Liver (tissue), 9 donors: ENCODE results near the gene ATG2B. TPM values are rescaled to one million over a fixed set of nuclear protein-coding genes. Genes with fewer than 3 reads are reported as not detected.

Source experiments
- DNase-seq: peaks from one replicate; pipeline ENCODE4 v3.0.0-alpha.2; 2017; ENCODE audit warnings: low spot score
- H3K27ac ChIP-seq, 2 donors: one replicate each; pipeline ENCODE4 v1.7.0; 2013; ENCODE audit warnings: inconsistent platforms in 2 of 2, low read length in 2 of 2, control low read depth in 1 of 2, low read depth in 1 of 2, mild to moderate bottlenecking in 1 of 2
- H3K27me3 ChIP-seq, 4 donors: one replicate each; pipeline versions ENCODE4 v1.6.1 to v1.7.0; 2013; ENCODE audit warnings: low read length in 3 of 4, inconsistent platforms in 1 of 4, mild to moderate bottlenecking in 1 of 4, moderate library complexity in 1 of 4; ENCODE audit not compliant: control insufficient read depth in 4 of 4, insufficient read depth in 4 of 4
- H3K36me3 ChIP-seq, 4 donors: one replicate each; pipeline versions ENCODE4 v1.6.1 to v1.7.0; 2013; ENCODE audit warnings: low read length in 3 of 4, mild to moderate bottlenecking in 3 of 4, low read depth in 1 of 4, moderate library complexity in 1 of 4; ENCODE audit not compliant: control insufficient read depth in 4 of 4, insufficient read depth in 3 of 4
- H3K4me1 ChIP-seq, 4 donors: one replicate each; pipeline versions ENCODE4 v1.6.1 to v1.7.0; 2013; ENCODE audit warnings: low read length in 3 of 4, mild to moderate bottlenecking in 3 of 4, moderate library complexity in 1 of 4; ENCODE audit not compliant: control insufficient read depth in 4 of 4, insufficient read depth in 4 of 4
- H3K4me3 ChIP-seq, 3 donors: one replicate each; pipeline versions ENCODE4 v1.6.1 to v1.7.0; 2013; ENCODE audit warnings: low read length in 3 of 3, control low read depth in 1 of 3, low read depth in 1 of 3, mild to moderate bottlenecking in 1 of 3
- H3K9ac ChIP-seq, 2 donors: one replicate each; pipeline ENCODE4 v1.7.0; 2013; ENCODE audit warnings: low read length in 2 of 2, mild to moderate bottlenecking in 2 of 2, moderate library complexity in 2 of 2, control low read depth in 1 of 2, low read depth in 1 of 2
- H3K9me3 ChIP-seq, 4 donors: one replicate each; pipeline versions ENCODE4 v1.6.1 to v1.7.0; 2013; ENCODE audit warnings: low read length in 3 of 4; ENCODE audit not compliant: control insufficient read depth in 4 of 4
- EGR1 ChIP-seq, 2 donors: IDR thresholded peaks; 2 replicates each; pipeline ENCODE4 v1.6.1; 2016 to 2018; ENCODE audit warnings: antibody characterized with exemption in 2 of 2, low read depth in 2 of 2
- FOXA1 ChIP-seq: IDR thresholded peaks from 2 replicates; pipeline ENCODE4 v1.6.1; 2016; ENCODE audit warnings: antibody characterized with exemption
- FOXA2 ChIP-seq: IDR thresholded peaks from 2 replicates; pipeline ENCODE4 v1.6.1; 2016; ENCODE audit warnings: antibody characterized with exemption
- GABPA ChIP-seq, 2 donors: IDR thresholded peaks in 1 of 2; conservative IDR thresholded peaks in 1 of 2; 2 replicates each; pipeline ENCODE4 v1.6.1; 2016; ENCODE audit warnings: antibody characterized with exemption in 2 of 2, mild to moderate bottlenecking in 1 of 2, moderate library complexity in 1 of 2
- HNF4A ChIP-seq, 2 donors: conservative IDR thresholded peaks; 2 replicates each; pipeline ENCODE4 v1.6.1; 2016; ENCODE audit warnings: antibody characterized with exemption in 2 of 2, mild to moderate bottlenecking in 2 of 2
- HNF4G ChIP-seq: IDR thresholded peaks from 2 replicates; pipeline ENCODE4 v1.6.1; 2016; ENCODE audit warnings: antibody characterized with exemption
- JUND ChIP-seq, 2 donors: IDR thresholded peaks; 2 replicates each; pipeline ENCODE4 v1.6.1; 2016; ENCODE audit warnings: antibody characterized with exemption in 2 of 2
- NR2F2 ChIP-seq: IDR thresholded peaks from 2 replicates; pipeline ENCODE4 v1.6.1; 2016; ENCODE audit warnings: antibody characterized with exemption
- RAD21 ChIP-seq, 2 donors: IDR thresholded peaks; 2 replicates each; pipeline ENCODE4 v1.6.1; 2016; ENCODE audit warnings: antibody characterized with exemption in 2 of 2, mild to moderate bottlenecking in 2 of 2
- RXRA ChIP-seq, 2 donors: IDR thresholded peaks; 2 replicates each; pipeline ENCODE4 v1.6.1; 2017 to 2018; ENCODE audit warnings: antibody characterized with exemption in 2 of 2, mild to moderate bottlenecking in 1 of 2
- SP1 ChIP-seq: IDR thresholded peaks from 2 replicates; pipeline ENCODE4 v1.6.1; 2018; ENCODE audit warnings: antibody characterized with exemption, mild to moderate bottlenecking
- TAF1 ChIP-seq: conservative IDR thresholded peaks from 2 replicates; pipeline ENCODE4 v1.6.1; 2016; ENCODE audit warnings: antibody characterized with exemption, mild to moderate bottlenecking
- YY1 ChIP-seq: IDR thresholded peaks from 2 replicates; pipeline ENCODE4 v1.6.1; 2016; ENCODE audit warnings: antibody characterized with exemption, mild to moderate bottlenecking
- WGBS: extraction: QIAGEN DNeasy Blood & Tissue Kit; methylation state at CpG from one replicate; pipeline ENCODE4 v1.1.7; 2013; 5-methylcytosine and 5-hydroxymethylcytosine counted together
- polyA plus RNA-seq, 2 donors: library from polyadenylated mRNA; stranded (reverse) in 1 of 2; unstranded in 1 of 2; fragments of 200-250 nt in 1 of 2; fragments of >200 nt in 1 of 2; fragmentation: Nextera tagmentation in 1 of 2; extraction: Ambion mirVana in 1 of 2; gene quantifications; one replicate each; pipeline versions ENCODE4 v1.2.1 to v1.2.3, GENCODE V29; 2013 to 2015
- total RNA-seq, 2 donors: library from RNA; depleted of rRNA; stranded (reverse); fragments of >200 nt; gene quantifications; one replicate each; pipeline ENCODE4 v1.2.3, GENCODE V29; 2014
- TF ChIP-seq, protein P1 (sequence below): IDR thresholded peaks from 2 replicates; pipeline ENCODE4 v1.6.1; 2016; ENCODE audit warnings: antibody characterized with exemption
- TF ChIP-seq, protein P2 (sequence below): IDR thresholded peaks from 2 replicates; pipeline ENCODE4 v1.6.1; 2016; ENCODE audit warnings: antibody characterized with exemption
- TF ChIP-seq, protein P3 (sequence below): IDR thresholded peaks from 2 replicates; pipeline ENCODE4 v1.6.1; 2016; ENCODE audit warnings: antibody characterized with exemption, mild to moderate bottlenecking
- TF ChIP-seq, protein P4 (sequence below): fragments of 150-350 bp; IDR thresholded peaks from 2 replicates; pipeline ENCODE4 v1.5.1; 2017; ENCODE audit warnings: improper control_type of control experiment, low read depth, low read length; ENCODE audit not compliant: missing input control
- donor health status: healthy.
- donor health status: healthy.
- donor health status: healthy.
- donor health status: healthy.
- donor health status: healthy.

Gene ATG2B
- total and polyA plus RNA-seq, 4 donors, result 4.7 to 36.0 (median 20.5) TPM

DNA sequence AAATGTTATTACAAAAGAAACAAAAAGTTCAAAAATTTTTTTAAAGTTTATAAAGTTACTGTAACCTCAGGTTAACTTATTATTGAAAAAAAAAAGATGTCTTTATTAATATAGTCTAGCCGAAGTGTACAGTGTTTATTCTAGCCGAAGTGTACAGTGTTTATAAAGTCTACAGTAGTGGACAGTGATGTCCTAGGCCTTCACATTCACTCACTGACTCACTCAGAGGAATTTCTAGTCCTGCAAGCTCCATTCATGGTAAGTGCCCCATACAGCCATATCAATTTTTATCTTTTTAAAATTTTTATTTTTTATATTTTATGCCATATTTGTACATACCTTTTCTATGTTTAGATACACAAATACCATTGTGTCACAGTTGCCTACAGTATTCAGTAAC lies 10.4 kb downstream of the ATG2B start (continued):
- no peak for TF ChIP-seq SP1

DNA sequence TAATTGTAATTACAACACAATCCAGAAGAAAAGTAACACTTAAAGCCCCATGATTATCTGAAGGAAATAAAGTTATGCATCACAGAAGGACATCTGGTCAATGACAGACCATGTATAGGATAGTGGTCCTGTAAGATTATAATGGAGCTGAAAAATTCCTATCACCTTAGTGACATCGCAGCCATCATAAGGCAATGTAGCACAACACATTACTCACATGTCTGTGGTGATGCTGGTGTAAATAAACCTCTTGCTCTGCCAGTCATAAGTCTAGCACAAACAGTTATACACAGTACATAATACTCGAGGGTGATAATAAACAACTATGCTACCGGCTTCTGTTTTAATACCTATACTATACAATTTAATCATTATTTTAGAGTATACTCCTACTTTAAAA lies 11.2 kb downstream of the ATG2B start:
- no peak for DNase-seq
- no peaks in the 10 kb centered on the region for H3K4me1 ChIP-seq
- no peaks in the 10 kb centered on the region for H3K36me3 ChIP-seq
- 91% methylated on average over 3 of the region's 3 CpGs for WGBS
- TF ChIP-seq, protein P1, sequence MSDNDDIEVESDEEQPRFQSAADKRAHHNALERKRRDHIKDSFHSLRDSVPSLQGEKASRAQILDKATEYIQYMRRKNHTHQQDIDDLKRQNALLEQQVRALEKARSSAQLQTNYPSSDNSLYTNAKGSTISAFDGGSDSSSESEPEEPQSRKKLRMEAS, result no peak
- TF ChIP-seq YY1, result no peak
- TF ChIP-seq SP1, result no peak
- no peak for TF ChIP-seq NR2F2
- no peak for TF ChIP-seq TAF1
- TF ChIP-seq, protein P2, sequence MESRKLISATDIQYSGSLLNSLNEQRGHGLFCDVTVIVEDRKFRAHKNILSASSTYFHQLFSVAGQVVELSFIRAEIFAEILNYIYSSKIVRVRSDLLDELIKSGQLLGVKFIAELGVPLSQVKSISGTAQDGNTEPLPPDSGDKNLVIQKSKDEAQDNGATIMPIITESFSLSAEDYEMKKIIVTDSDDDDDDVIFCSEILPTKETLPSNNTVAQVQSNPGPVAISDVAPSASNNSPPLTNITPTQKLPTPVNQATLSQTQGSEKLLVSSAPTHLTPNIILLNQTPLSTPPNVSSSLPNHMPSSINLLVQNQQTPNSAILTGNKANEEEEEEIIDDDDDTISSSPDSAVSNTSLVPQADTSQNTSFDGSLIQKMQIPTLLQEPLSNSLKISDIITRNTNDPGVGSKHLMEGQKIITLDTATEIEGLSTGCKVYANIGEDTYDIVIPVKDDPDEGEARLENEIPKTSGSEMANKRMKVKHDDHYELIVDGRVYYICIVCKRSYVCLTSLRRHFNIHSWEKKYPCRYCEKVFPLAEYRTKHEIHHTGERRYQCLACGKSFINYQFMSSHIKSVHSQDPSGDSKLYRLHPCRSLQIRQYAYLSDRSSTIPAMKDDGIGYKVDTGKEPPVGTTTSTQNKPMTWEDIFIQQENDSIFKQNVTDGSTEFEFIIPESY, result no peak
- no peak for TF ChIP-seq HNF4G
- no peak for TF ChIP-seq JUND (IDR thresholded peaks at IDR 0.05)
- TF ChIP-seq HNF4A (conservative IDR thresholded peaks at IDR 0.05), result no peak
- TF ChIP-seq, protein P3, sequence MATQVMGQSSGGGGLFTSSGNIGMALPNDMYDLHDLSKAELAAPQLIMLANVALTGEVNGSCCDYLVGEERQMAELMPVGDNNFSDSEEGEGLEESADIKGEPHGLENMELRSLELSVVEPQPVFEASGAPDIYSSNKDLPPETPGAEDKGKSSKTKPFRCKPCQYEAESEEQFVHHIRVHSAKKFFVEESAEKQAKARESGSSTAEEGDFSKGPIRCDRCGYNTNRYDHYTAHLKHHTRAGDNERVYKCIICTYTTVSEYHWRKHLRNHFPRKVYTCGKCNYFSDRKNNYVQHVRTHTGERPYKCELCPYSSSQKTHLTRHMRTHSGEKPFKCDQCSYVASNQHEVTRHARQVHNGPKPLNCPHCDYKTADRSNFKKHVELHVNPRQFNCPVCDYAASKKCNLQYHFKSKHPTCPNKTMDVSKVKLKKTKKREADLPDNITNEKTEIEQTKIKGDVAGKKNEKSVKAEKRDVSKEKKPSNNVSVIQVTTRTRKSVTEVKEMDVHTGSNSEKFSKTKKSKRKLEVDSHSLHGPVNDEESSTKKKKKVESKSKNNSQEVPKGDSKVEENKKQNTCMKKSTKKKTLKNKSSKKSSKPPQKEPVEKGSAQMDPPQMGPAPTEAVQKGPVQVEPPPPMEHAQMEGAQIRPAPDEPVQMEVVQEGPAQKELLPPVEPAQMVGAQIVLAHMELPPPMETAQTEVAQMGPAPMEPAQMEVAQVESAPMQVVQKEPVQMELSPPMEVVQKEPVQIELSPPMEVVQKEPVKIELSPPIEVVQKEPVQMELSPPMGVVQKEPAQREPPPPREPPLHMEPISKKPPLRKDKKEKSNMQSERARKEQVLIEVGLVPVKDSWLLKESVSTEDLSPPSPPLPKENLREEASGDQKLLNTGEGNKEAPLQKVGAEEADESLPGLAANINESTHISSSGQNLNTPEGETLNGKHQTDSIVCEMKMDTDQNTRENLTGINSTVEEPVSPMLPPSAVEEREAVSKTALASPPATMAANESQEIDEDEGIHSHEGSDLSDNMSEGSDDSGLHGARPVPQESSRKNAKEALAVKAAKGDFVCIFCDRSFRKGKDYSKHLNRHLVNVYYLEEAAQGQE, result no peak
- TF ChIP-seq FOXA2, result no peak
- TF ChIP-seq GABPA (IDR thresholded peaks at IDR 0.05 in 1 of 2, conservative IDR thresholded peaks at IDR 0.05 in 1 of 2), result no peak
- TF ChIP-seq RXRA (IDR thresholded peaks at IDR 0.05), result no peak
- no peak for TF ChIP-seq EGR1 (IDR thresholded peaks at IDR 0.05; ENCODE audit: low read depth in 2 of 2)
- no peak for TF ChIP-seq FOXA1
- no peaks in the 10 kb centered on the region for H3K27me3 ChIP-seq
- no peaks in the 10 kb centered on the region for H3K9me3 ChIP-seq
- H3K27ac ChIP-seq, result no peak overlapping the region
- H3K4me3 ChIP-seq, result no peak overlapping the region
- H3K9ac ChIP-seq, result no peak overlapping the region

DNA sequence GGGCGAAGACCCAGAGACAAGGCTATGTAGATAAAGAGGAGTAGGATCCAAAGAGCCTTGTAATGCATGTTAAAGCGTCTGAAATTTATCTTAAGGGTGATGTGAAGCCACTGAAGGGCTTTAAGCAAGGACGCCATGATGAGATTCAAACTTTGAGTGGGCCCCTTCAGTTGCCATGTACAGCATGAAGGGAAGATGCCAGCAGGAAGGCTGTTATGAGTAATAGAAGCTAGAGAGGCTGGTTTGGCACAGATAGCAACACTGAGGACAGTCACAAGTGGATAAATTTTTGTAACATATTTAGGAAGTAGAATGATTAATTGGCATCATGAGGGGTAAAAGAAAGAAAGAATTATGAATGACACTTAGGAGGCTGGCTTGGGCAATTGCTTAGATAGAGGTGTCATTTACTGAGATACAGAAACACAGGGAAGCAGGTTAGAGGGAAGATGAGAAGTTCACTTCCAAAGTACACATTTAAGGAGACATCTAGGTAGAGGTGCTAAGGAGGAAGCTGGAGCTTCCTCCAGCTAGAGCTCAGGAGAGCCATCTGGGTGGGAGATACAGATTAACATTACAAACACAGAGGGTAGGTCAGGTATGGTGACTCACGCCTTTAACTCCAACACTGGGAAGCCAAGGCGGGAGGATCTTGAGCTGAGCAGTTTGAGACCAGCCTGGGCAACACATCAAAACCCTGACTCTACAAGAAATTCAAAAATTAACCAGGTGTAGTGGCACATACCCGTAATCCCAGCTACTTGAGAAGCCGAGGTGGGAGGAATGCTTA lies 13.7 kb downstream of the ATG2B start:
- H3K27ac ChIP-seq, result no peak overlapping the region
- H3K9me3 ChIP-seq, result no peaks in the 10 kb centered on the region
- H3K4me1 ChIP-seq, result no peaks in the 10 kb centered on the region
- no peak for DNase-seq
- no peak overlapping the region for H3K9ac ChIP-seq
- WGBS, result 97% methylated on average over 7 of the region's 7 CpGs
- H3K4me3 ChIP-seq, result no peak overlapping the region
- H3K27me3 ChIP-seq, result no peaks in the 10 kb centered on the region
- no peaks in the 10 kb centered on the region for H3K36me3 ChIP-seq
- no peak for TF ChIP-seq TAF1
- no peak for TF ChIP-seq GABPA (IDR thresholded peaks at IDR 0.05 in 1 of 2, conservative IDR thresholded peaks at IDR 0.05 in 1 of 2)
- no peak for TF ChIP-seq JUND (IDR thresholded peaks at IDR 0.05)
- TF ChIP-seq HNF4G, result no peak
- no peak for TF ChIP-seq RXRA (IDR thresholded peaks at IDR 0.05)
- TF ChIP-seq RAD21 (IDR thresholded peaks at IDR 0.05), result no peak
- no peak for TF ChIP-seq HNF4A (conservative IDR thresholded peaks at IDR 0.05)
- no peak for TF ChIP-seq NR2F2
- TF ChIP-seq, protein P4, sequence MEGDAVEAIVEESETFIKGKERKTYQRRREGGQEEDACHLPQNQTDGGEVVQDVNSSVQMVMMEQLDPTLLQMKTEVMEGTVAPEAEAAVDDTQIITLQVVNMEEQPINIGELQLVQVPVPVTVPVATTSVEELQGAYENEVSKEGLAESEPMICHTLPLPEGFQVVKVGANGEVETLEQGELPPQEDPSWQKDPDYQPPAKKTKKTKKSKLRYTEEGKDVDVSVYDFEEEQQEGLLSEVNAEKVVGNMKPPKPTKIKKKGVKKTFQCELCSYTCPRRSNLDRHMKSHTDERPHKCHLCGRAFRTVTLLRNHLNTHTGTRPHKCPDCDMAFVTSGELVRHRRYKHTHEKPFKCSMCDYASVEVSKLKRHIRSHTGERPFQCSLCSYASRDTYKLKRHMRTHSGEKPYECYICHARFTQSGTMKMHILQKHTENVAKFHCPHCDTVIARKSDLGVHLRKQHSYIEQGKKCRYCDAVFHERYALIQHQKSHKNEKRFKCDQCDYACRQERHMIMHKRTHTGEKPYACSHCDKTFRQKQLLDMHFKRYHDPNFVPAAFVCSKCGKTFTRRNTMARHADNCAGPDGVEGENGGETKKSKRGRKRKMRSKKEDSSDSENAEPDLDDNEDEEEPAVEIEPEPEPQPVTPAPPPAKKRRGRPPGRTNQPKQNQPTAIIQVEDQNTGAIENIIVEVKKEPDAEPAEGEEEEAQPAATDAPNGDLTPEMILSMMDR, result no peak
- TF ChIP-seq, protein P2, result no peak
- TF ChIP-seq, protein P1, result no peak
- no peak for TF ChIP-seq FOXA1
- no peak for TF ChIP-seq YY1
